ENCODE results near the gene UNC13D. TPM values are rescaled to one million over a fixed set of nuclear protein-coding genes. Genes with fewer than 3 reads are reported as not detected.
"Not testable (repeated sequence)": the region's sequence is repeated elsewhere in the genome, so short reads cannot be mapped to it uniquely, and the experiment has no call there.

UNC13D gene
- total RNA-seq, 4 donors from 2014 or later: 5.9 to 10.0 (median 9.0) TPM

- Histone ChIP-seq H3K4me3 (peak overlapping the region in 3 of 4 donors; percentile 22 to 92 (median 79)), H3K27ac (replicated peaks in 1 of 4) (peak overlapping the region; percentile 92 to 100 (median 100)), H3K27me3 (no peaks in the 10 kb centered on the region), H3K4me1 (peaks cover 69 to 77% (median 73%) of the 10 kb centered on the region in 4 donors), H3K36me3 (peaks cover 22 to 45% (median 42%) of the 10 kb centered on the region in 4 donors), H3K9me3 (no peaks in the 10 kb centered on the region)
- intact Hi-C loops (cut with DNase I): no loop called here
- 66% methylated on average over 7 of the region's 7 CpGs for WGBS
- TF ChIP-seq, protein P1, sequence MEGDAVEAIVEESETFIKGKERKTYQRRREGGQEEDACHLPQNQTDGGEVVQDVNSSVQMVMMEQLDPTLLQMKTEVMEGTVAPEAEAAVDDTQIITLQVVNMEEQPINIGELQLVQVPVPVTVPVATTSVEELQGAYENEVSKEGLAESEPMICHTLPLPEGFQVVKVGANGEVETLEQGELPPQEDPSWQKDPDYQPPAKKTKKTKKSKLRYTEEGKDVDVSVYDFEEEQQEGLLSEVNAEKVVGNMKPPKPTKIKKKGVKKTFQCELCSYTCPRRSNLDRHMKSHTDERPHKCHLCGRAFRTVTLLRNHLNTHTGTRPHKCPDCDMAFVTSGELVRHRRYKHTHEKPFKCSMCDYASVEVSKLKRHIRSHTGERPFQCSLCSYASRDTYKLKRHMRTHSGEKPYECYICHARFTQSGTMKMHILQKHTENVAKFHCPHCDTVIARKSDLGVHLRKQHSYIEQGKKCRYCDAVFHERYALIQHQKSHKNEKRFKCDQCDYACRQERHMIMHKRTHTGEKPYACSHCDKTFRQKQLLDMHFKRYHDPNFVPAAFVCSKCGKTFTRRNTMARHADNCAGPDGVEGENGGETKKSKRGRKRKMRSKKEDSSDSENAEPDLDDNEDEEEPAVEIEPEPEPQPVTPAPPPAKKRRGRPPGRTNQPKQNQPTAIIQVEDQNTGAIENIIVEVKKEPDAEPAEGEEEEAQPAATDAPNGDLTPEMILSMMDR (IDR thresholded peaks at IDR 0.05): no peak
- TF ChIP-seq EP300 (IDR thresholded peaks at IDR 0.05): no peak
- no peak for TF ChIP-seq POLR2AphosphoS5 (IDR thresholded peaks at IDR 0.05)
- no peak for TF ChIP-seq POLR2A (IDR thresholded peaks at IDR 0.05; ENCODE audit: low read depth)
- no peak for DNase-seq (ENCODE audit: extremely low spot score)
Measured at GRCh38 chr17:75853433-75853832, 9.2 kb upstream of the UNC13D start.

- peak overlapping the region in 2 of 4 donors; percentile 11 to 71 for H3K27ac ChIP-seq (replicated peaks in 1 of 4)
- WGBS: 91% methylated on average over 15 of the region's 15 CpGs
- not testable (repeated sequence) for H3K9me3 ChIP-seq; DNase-seq (ENCODE audit: extremely low spot score); H3K4me3 ChIP-seq; H3K27me3 ChIP-seq
- peaks cover 80 to 86% (median 84%) of the 10 kb centered on the region in 4 donors for H3K4me1 ChIP-seq
- H3K36me3 ChIP-seq: peaks cover 39 to 63% (median 60%) of the 10 kb centered on the region in 4 donors
- intact Hi-C loops (cut with DNase I): loop anchor here (2.0 kb wide), 1 partner anchor 45 kb away; the partner anchor contains the start of gene TRIM65
Measured at GRCh38 chr17:75851693-75851991, 7.4 kb upstream of the UNC13D start.

GRCh38 chr17:75850928-75851692 is 6.9 kb upstream of the UNC13D start:
- no peak overlapping the region for H3K4me3 ChIP-seq
- WGBS: 84% methylated on average over 12 of the region's 12 CpGs
- peaks cover 44 to 69% (median 66%) of the 10 kb centered on the region in 4 donors for H3K36me3 ChIP-seq
- TF ChIP-seq EP300 (IDR thresholded peaks at IDR 0.05) (no peak), POLR2AphosphoS5 (IDR thresholded peaks at IDR 0.05) (no peak), POLR2A (IDR thresholded peaks at IDR 0.05; ENCODE audit: low read depth) (no peak)
- TF ChIP-seq, protein P1 (IDR thresholded peaks at IDR 0.05): no peak
- H3K9me3 ChIP-seq: no peaks in the 10 kb centered on the region
- H3K27me3 ChIP-seq: no peaks in the 10 kb centered on the region
- DNase-seq (ENCODE audit: extremely low spot score): no peak
- H3K27ac ChIP-seq (replicated peaks in 1 of 4): peak overlapping the region; percentile 17 to 71 (median 32)
- peaks cover 80 to 86% (median 84%) of the 10 kb centered on the region in 4 donors for H3K4me1 ChIP-seq
- intact Hi-C loops (cut with DNase I): loop anchor here (2.0 kb wide), 1 partner anchor 46 kb away; the partner anchor contains the start of gene TRIM65

DNA sequence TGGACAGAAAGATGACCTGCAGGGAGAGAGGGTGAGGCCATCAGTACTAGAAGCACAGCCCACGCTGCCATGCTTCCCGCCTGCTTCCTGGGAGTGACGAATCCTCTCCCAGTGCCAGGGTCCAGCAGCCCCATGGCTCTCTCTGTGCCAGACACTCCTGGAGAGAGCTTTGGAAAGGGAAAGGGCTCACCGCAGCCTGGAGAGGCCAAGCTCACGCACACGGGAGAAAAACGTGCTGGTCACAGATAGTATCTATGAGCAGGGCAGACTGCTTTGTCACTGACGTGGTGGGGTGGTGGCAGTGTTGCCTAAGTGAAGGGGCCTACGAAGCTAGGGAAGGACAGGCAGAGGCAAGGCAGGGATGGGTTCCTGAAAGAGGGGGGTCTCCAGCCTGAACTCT is 5.5 kb upstream of the UNC13D start:
- peaks cover 93 to 98% (median 96%) of the 10 kb centered on the region in 4 donors for H3K4me1 ChIP-seq
- H3K27me3 ChIP-seq: no peaks in the 10 kb centered on the region
- DNase-seq (ENCODE audit: extremely low spot score): no peak
- TF ChIP-seq EP300 (IDR thresholded peaks at IDR 0.05): no peak
- TF ChIP-seq POLR2A (IDR thresholded peaks at IDR 0.05; ENCODE audit: low read depth): no peak
- H3K36me3 ChIP-seq: peaks cover 50 to 74% (median 70%) of the 10 kb centered on the region in 4 donors
- no peaks in the 10 kb centered on the region for H3K9me3 ChIP-seq
- H3K27ac ChIP-seq (replicated peaks in 1 of 4): peak overlapping the region; percentile 39 to 71 (median 54)
- 71% methylated on average over 9 of the region's 9 CpGs for WGBS
- no peak overlapping the region for H3K4me3 ChIP-seq
- intact Hi-C loops (cut with DNase I): loop anchor here (2.0 to 5.0 kb wide), 2 partner anchors 33 to 47 kb away; partner anchors contain the start of gene TRIM65

- intact Hi-C loops (cut with DNase I): loop anchor here (5.0 kb wide), 1 partner anchor 33 kb away; no protein-coding TSS in a partner anchor
- peak overlapping the region; percentile 39 to 71 (median 54) for H3K27ac ChIP-seq (replicated peaks in 1 of 4)
Measured at GRCh38 chr17:75849279-75849646, 5.1 kb upstream of the UNC13D start.

More at GRCh38 chr17:75849279-75849646, 5.1 kb upstream of the UNC13D start:
- Histone ChIP-seq H3K36me3 (peaks cover 50 to 74% (median 70%) of the 10 kb centered on the region in 4 donors), H3K4me3 (no peak overlapping the region), H3K27me3 (no peaks in the 10 kb centered on the region), H3K4me1 (peaks cover 96 to 99% (median 96%) of the 10 kb centered on the region in 4 donors), H3K9me3 (no peaks in the 10 kb centered on the region)
- TF ChIP-seq, protein P1 (IDR thresholded peaks at IDR 0.05): no peak
- TF ChIP-seq EP300 (IDR thresholded peaks at IDR 0.05): no peak
- TF ChIP-seq POLR2AphosphoS5 (IDR thresholded peaks at IDR 0.05): no peak
- TF ChIP-seq POLR2A (IDR thresholded peaks at IDR 0.05; ENCODE audit: low read depth): no peak
- no peak for DNase-seq (ENCODE audit: extremely low spot score)
- WGBS: 86% methylated on average over 11 of the region's 11 CpGs

Measured in esophagus muscularis mucosa (tissue), 4 donors.